OCI-LY1 (cell line): Measurements from ENCODE around the gene ZFTA.

Experiments used
- CTCF ChIP-seq: fragments of 200-600 bp; sonication (generic), shearing (Covaris generic); IDR thresholded peaks from 2 replicates; pipeline ENCODE4 v1.5.1; 2017; ENCODE audit warnings: mild to moderate bottlenecking, antibody characterized with exemption, low read length, moderate library complexity, mixed read lengths
- EZH2 ChIP-seq: fragments of 200-600 bp; sonication (generic), shearing (Covaris generic); IDR thresholded peaks from 2 replicates; pipeline ENCODE4 v1.8.0; 2017; ENCODE audit warnings: borderline replicate concordance, mixed run types, mild to moderate bottlenecking, antibody characterized with exemption, low read length, moderate library complexity, mixed read lengths

GRCh38 chr11:63802637-63803414, 34.3 kb upstream of the ZFTA start:
- TF ChIP-seq CTCF = no peak
- TF ChIP-seq EZH2 = no peak
